COLO668 (cell line): Measurements from ENCODE around the gene SOX6.

Experiments used
- DNase-seq: peaks from one replicate; lab custom pipeline; 2025; ENCODE audit not compliant: unreplicated experiment; lab: John Stamatoyannopoulos, UW

The SOX6 gene

GRCh38 chr11:16279524-16279923 lies 76.8 kb downstream of the SOX6 start:
- DNase-seq = no peak

- no peak for DNase-seq
Measured at GRCh38 chr11:16278979-16279378, 77.4 kb downstream of the SOX6 start.

GRCh38 chr11:16278273-16278672 lies 78.1 kb downstream of the SOX6 start:
- no peak for DNase-seq

- no peak for DNase-seq
Measured at GRCh38 chr11:16276251-16276650, 80.1 kb downstream of the SOX6 start.

DNA sequence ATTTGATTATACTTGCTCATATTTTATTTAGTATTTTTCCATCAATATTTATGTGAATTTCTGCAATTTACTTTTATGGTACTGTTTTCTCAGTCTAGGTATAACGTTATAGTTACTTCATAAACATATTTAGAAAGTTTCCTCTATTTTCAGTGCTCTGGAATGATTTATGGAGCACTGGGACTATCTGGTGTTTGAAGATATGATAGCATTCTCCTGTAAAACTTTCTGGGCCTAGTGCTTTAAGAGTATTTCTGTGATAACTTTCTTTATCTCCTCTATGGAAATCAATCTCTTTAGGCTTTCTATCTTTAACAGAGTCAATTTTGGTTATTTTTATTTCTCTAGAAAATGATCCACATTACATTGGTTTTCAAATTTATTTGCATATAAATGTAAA lies 85.1 kb downstream of the SOX6 start:
- DNase-seq = no peak

GRCh38 chr11:16266021-16266420 lies 90.3 kb downstream of the SOX6 start:
- DNase-seq = no peak

GRCh38 chr11:16265022-16265421 lies 91.3 kb downstream of the SOX6 start:
- no peak for DNase-seq

DNA sequence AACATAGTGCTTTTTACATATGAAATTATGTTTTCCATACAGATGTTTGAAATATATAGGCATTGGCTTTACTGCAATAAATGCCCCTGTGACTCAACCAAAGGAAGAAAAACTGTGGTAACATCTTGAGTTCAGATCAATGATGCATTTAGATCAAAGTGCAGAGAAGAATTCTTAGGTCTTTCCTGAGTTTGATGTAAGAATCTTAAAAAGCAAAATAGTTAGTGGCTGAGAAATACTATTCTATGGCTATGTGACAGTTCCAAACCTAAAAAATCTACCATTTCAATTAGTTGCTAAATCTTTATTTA lies 93.7 kb downstream of the SOX6 start:
- no peak for DNase-seq

DNA sequence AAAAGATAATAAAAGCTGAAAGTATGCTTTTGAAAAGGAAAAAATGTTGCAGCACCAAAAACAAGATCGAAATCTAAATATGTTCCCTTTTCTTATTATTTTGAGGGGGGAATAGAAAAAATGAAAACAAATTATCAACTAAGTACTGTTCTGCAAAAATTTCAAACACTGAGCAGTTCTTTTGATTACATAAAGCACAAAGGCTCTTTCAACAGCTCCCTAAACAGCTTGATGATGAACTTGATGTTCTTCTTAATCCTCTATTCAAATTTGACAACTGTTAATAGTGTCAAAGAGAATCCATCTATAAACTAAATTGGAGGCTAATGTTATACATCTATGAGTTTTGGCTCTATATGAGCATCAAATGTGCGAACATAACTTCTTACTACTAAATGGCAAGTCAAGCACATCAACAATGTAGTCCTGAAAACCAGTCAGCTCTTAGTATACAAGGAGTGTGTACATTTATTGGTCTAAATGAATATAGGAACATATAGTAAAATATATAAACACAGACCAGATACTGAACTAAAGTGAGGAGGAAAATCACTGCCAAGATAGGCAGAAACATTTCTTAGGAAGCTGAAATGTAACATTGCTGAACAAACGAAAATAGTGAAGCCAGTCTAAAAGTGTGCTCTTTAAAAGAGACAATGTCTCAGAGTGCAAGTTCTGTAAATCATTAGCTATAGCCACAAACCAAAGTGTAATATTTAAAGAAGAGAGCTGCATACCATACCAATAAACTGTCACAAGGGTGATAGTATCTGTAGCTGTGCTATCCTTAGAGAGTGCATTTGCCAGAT lies 94.3 kb downstream of the SOX6 start:
- no peak for DNase-seq

DNA sequence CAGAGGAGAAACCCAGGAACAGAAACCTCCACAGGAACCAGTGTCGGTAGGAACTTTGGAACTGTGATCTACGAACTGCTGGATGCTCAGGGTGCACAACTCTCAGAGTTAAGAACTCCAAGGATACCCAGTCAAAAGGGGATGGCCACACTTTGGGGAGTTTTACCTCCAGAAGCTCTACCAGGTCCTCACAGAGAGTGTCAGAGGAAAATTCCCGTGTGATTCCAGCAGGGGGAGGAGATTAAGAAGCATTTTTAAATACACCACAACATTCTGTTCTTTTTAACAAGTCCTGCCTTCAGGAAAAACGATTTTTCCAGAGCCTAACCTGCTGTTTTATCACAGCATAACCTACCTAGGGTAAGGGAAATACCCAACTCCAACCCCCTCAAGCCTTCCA lies 104.0 kb downstream of the SOX6 start:
- DNase-seq = no peak

- no peak for DNase-seq
Measured at GRCh38 chr11:16248248-16248647, 108.1 kb downstream of the SOX6 start.

- DNase-seq = no peak
Measured at GRCh38 chr11:16242806-16243205, 113.5 kb downstream of the SOX6 start.

DNA sequence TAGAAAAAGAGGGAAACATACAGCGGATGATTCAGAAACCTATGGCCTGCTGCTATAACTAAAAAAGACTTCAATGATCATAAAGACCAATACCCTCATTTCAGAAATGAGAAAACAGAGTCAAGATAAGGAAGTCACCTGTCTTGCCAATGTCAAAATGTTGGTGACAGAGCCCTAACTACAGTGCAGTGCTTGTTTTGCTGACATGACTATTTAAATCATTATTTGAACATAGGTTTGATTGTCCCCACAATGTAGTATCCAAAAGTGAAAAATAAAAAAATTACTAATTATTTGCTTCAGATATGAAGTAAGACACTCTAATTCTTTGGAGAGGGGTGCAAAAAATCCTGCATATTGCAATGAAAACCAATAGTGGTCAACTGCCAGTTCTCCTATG lies 115.7 kb downstream of the SOX6 start:
- DNase-seq = no peak

DNA sequence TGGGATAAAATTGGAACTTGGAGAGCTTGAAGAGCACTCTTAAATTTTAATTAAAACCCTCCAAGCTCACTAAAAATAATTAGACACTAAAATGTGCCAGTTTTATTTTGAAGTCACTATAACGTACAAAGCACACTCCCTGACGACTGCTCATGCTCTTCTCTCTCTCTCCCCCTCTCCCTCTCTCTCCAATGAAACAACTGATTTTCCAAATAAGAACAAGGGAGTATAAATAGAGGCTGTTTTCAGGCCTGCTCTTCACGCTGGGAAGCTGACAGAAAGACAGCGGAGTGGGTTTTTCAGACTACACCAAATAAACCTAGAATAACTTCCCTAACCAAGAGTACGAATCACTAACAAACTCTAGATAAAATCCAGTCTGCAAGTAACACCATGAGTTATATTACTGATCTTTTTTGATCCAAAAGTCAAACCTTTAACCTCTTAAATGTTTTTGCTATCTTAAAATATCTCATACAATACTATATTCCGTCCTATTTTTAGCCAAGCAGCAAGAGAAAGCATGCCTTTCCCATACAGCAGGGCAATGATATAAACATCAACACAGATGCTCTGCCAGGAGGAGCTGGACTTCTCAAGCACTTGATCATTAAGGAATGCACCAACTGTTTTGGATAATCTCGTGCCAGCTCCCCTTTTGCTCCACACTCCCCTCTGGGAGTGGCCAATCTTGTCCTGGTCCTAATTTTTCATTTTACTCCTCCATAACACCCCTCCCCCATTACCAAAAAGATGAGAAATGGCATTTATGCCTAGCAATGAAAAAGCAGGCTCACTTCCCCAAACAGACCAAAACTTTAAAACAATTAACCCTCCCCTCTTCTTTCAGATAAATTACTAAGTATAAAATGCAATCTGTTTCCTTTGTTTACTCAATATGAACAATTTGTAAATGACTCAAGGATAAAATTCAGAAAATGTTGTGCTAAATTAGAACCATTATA lies 116.9 kb downstream of the SOX6 start:
- DNase-seq = no peak

GRCh38 chr11:16226245-16226644 lies 130.1 kb downstream of the SOX6 start:
- DNase-seq = peak; percentile 89

DNA sequence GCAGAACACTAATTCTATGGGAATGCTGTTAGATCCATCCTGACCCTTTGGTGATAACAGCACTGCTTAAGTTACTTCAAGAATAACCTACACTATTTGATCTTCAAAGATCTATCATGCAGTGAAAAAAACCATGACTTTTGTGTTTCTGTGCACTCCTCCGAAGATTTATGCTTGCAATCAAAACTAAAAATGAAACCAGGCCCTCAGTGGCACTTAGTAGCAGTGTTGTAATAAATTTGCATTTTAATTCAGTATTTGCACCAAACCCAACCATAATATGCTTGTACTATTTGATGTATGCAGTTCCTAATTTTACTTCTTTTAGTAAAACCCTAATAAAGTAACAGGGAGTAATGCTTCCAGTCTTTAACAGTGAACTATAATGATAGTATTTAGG lies 130.7 kb downstream of the SOX6 start:
- DNase-seq = no peak

- DNase-seq = no peak
Measured at GRCh38 chr11:16223558-16223957, 132.8 kb downstream of the SOX6 start.

GRCh38 chr11:16217631-16218030 lies 138.7 kb downstream of the SOX6 start:
- no peak for DNase-seq

GRCh38 chr11:16216831-16217230 lies 139.5 kb downstream of the SOX6 start:
- DNase-seq = no peak

- no peak for DNase-seq
Measured at GRCh38 chr11:16215352-16215751, 141.0 kb downstream of the SOX6 start.

DNA sequence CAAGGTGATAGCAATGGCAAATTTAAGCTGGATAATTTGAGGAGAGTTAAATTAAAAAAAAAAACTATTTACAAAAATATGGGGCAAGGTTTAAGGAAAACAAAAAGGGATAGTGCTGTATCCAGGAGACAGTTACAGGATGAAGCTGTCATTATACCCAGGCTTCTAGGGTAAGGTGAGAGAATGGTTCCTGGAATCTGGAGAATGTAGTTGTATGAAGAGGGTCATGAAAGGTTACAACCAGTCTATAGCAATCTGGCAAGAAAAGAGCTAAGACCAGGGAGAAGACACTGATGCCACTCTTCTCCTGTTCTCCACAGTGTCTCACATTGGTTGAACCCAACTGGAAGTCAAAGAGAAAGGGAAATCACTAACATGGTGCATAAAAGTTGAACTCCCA lies 144.9 kb downstream of the SOX6 start:
- DNase-seq = no peak

DNA sequence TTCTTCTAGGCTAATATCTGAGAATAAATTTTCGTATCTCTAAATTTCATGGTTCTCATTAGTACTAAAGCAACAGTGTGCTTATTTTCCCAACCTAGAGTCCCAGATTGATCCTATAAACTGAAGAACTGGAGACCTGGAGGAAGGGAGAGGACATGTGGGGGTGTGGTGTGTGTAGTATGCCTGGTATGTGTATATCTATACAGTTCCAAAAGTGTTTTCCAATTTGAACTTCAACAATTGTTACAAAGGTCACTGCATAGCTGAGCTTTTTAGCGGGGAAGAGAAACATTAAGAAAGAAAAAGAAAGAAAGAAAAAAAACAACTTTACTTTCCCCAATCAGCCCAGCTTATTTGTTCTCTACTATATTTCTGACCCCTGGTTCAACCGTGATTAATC lies 152.1 kb downstream of the SOX6 start:
- DNase-seq = no peak
